K562 (cell line): ENCODE results near the gene CHL1.

ENCODE experiments used
- CBX8 ChIP-seq: fragments of 200-600 bp; sonication (generic); IDR thresholded peaks from 2 replicates; pipeline ENCODE4 v1.6.1; 2012; ENCODE audit warnings: borderline replicate concordance, mixed run types, low read depth, mild to moderate bottlenecking, moderate library complexity, mixed read lengths, low read length, control low read depth, inconsistent platforms; ENCODE audit not compliant: poor library complexity, severe bottlenecking; ENCODE audit errors: extremely low read depth
- CTCF ChIP-seq, 3 experiments: IDR thresholded peaks in 2 of 3; conservative IDR thresholded peaks in 1 of 3; 2 replicates each; pipeline ENCODE4 v1.5.1; 2011 to 2012; ENCODE audit warnings: low read length in 3 of 3, mild to moderate bottlenecking in 3 of 3, control low read depth in 2 of 3, improper control_type of control experiment in 1 of 3, inconsistent platforms in 1 of 3, low read depth in 1 of 3, mixed read lengths in 1 of 3, moderate library complexity in 1 of 3; ENCODE audit not compliant: insufficient read depth in 2 of 3
- EGR1 ChIP-seq: fragments of 450-650 bp; conservative IDR thresholded peaks from 2 replicates; pipeline ENCODE4 v1.6.1; 2017; ENCODE audit warnings: mild to moderate bottlenecking
- EP300 ChIP-seq: IDR thresholded peaks from 2 replicates; pipeline ENCODE4 v1.6.1; 2012; ENCODE audit warnings: low read length, improper control_type of control experiment

- TF ChIP-seq EGR1 (no peak), EP300 (no peak), CTCF (IDR thresholded peaks at IDR 0.05 in 2 of 3, conservative IDR thresholded peaks at IDR 0.05 in 1 of 3; ENCODE audit: insufficient read depth in 2 of 3, low read depth in 1 of 3, low read length in 3 of 3) (no peak), CBX8 (no peak)
These were observed 97.5 kb downstream of the CHL1 start for GRCh38 chr3:294096-294495.
